COLO829 (cell line): ENCODE results near the gene C1orf232.

Source experiments
- DNase-seq: peaks from one replicate; pipeline ENCODE4 v3.0.0; 2012; ENCODE audit warnings: low spot score

C1orf232 gene

GRCh38 chr1:26168410-26169197 is at the start of gene C1orf232:
Gene C1orf232 (minus strand): TSS chr1:26168963. CDS start chr1:26168499, 464 bp downstream.
- DNase-seq: no peak

- DNase-seq: no peak
These were observed 46.5 kb upstream of the C1orf232 start for GRCh38 chr1:26215246-26215645.

GRCh38 chr1:26213335-26213905 is 44.7 kb upstream of the C1orf232 start:
- no peak for DNase-seq

GRCh38 chr1:26212726-26213125 is 44.0 kb upstream of the C1orf232 start:
- no peak for DNase-seq

- DNase-seq: no peak
These were observed 41.5 kb upstream of the C1orf232 start for GRCh38 chr1:26210147-26210870.

- no peak for DNase-seq
These were observed 35.0 kb upstream of the C1orf232 start for GRCh38 chr1:26203642-26204318.

- DNase-seq: no peak
These were observed 31.6 kb upstream of the C1orf232 start for GRCh38 chr1:26200413-26200812.

GRCh38 chr1:26197813-26198212 is 29.1 kb upstream of the C1orf232 start:
- no peak for DNase-seq

GRCh38 chr1:26197301-26197700 is 28.5 kb upstream of the C1orf232 start:
- DNase-seq: no peak

- no peak for DNase-seq
These were observed 27.0 kb upstream of the C1orf232 start for GRCh38 chr1:26195805-26196204.

GRCh38 chr1:26191739-26192138 is 23.0 kb upstream of the C1orf232 start:
- no peak for DNase-seq

- DNase-seq: peak; percentile 47
These were observed 21.7 kb upstream of the C1orf232 start, which contains the start of gene CATSPER4 for GRCh38 chr1:26190373-26190987. Gene CATSPER4 (plus strand): TSS chr1:26190602. CDS start chr1:26190628, 26 bp downstream.

- DNase-seq: no peak
These were observed 21.1 kb upstream of the C1orf232 start for GRCh38 chr1:26189751-26190275.

GRCh38 chr1:26189331-26189730 is 20.6 kb upstream of the C1orf232 start:
- DNase-seq: no peak

- no peak for DNase-seq
These were observed 19.7 kb upstream of the C1orf232 start for GRCh38 chr1:26188477-26188876.

GRCh38 chr1:26187882-26188281 is 19.1 kb upstream of the C1orf232 start:
- no peak for DNase-seq

- DNase-seq: no peak
These were observed 16.1 kb upstream of the C1orf232 start for GRCh38 chr1:26184883-26185282.

GRCh38 chr1:26184086-26184485 is 15.3 kb upstream of the C1orf232 start:
- no peak for DNase-seq

GRCh38 chr1:26182383-26182696 is 13.6 kb upstream of the C1orf232 start:
- no peak for DNase-seq

GRCh38 chr1:26181586-26182382 is 13.0 kb upstream of the C1orf232 start:
- no peak for DNase-seq

GRCh38 chr1:26180010-26180506 is 11.3 kb upstream of the C1orf232 start:
- DNase-seq: no peak
